Chondrocyte (in vitro differentiated cells): ENCODE results near the gene ASCC3. TPM values are rescaled to one million over a fixed set of nuclear protein-coding genes. Genes with fewer than 3 reads are reported as not detected.

ENCODE experiments used
- DNase-seq: peaks from one replicate; pipeline ENCODE4 v3.0.0; 2021; ENCODE audit warnings: mixed read lengths, low spot score
- H3K27ac Mint-ChIP-seq: one replicate; pipeline ENCODE4 v1.8.0; 2021; ENCODE audit warnings: mild to moderate bottlenecking, moderate library complexity, mixed read lengths; ENCODE audit not compliant: unreplicated experiment
- H3K27me3 Mint-ChIP-seq: 2 replicates; pipeline ENCODE4 v1.8.0; 2021; ENCODE audit warnings: low read depth, mixed read lengths
- H3K36me3 Mint-ChIP-seq: 2 replicates; pipeline ENCODE4 v1.8.0; 2021; ENCODE audit warnings: low read depth, mixed read lengths
- H3K4me1 Mint-ChIP-seq: 2 replicates; pipeline ENCODE4 v1.8.0; 2021; ENCODE audit warnings: low read depth, mild to moderate bottlenecking, mixed read lengths
- H3K4me3 Mint-ChIP-seq: one replicate; pipeline ENCODE4 v1.8.0; 2021; ENCODE audit warnings: mild to moderate bottlenecking, moderate library complexity, mixed read lengths; ENCODE audit not compliant: unreplicated experiment
- H3K9me3 Mint-ChIP-seq: 2 replicates; pipeline ENCODE4 v1.8.0; 2021; ENCODE audit warnings: low read depth, mixed read lengths
- CTCF ChIP-seq: fragments of 200-600 bp; sonication (generic); IDR thresholded peaks from 2 replicates; pipeline ENCODE4 v1.5.0; 2021; ENCODE audit warnings: antibody characterized with exemption, mild to moderate bottlenecking, moderate library complexity
- total RNA-seq: library from RNA; stranded (reverse); gene quantifications from 3 replicates; pipeline ENCODE4 v1.2.1, GENCODE V29; 2021

ASCC3 gene
- total RNA-seq, 1 donor from 2014 or later = 54.3 TPM

- no peak overlapping the region for H3K4me3 Mint-ChIP-seq
- peaks cover 36% of the 10 kb centered on the region for H3K4me1 Mint-ChIP-seq
- H3K9me3 Mint-ChIP-seq = no peaks in the 10 kb centered on the region
- H3K27me3 Mint-ChIP-seq = no peaks in the 10 kb centered on the region
- TF ChIP-seq CTCF = no peak
- H3K27ac Mint-ChIP-seq = no peak overlapping the region
- no peaks in the 10 kb centered on the region for H3K36me3 Mint-ChIP-seq
- DNase-seq = no peak
Measured at GRCh38 chr6:100730001-100730980, 150.8 kb downstream of the ASCC3 start.

- TF ChIP-seq CTCF = no peak
- Mint-ChIP-seq H3K9me3 (no peaks in the 10 kb centered on the region), H3K4me1 (peaks cover 48% of the 10 kb centered on the region), H3K36me3 (peaks cover 7% of the 10 kb centered on the region), H3K4me3 (no peak overlapping the region), H3K27ac (no peak overlapping the region), H3K27me3 (no peaks in the 10 kb centered on the region)
- no peak for DNase-seq
Measured at GRCh38 chr6:100726666-100727065, 154.5 kb downstream of the ASCC3 start.

- DNase-seq = no peak
- TF ChIP-seq CTCF = no peak
- Mint-ChIP-seq H3K36me3 (peaks cover 8% of the 10 kb centered on the region), H3K4me3 (no peak overlapping the region), H3K27me3 (no peaks in the 10 kb centered on the region), H3K4me1 (peaks cover 41% of the 10 kb centered on the region), H3K9me3 (no peaks in the 10 kb centered on the region), H3K27ac (no peak overlapping the region)
Measured at GRCh38 chr6:100724696-100725095, 156.4 kb downstream of the ASCC3 start.

GRCh38 chr6:100724222-100724621 is 156.9 kb downstream of the ASCC3 start:
- H3K9me3 Mint-ChIP-seq = no peaks in the 10 kb centered on the region

More at GRCh38 chr6:100724222-100724621, 156.9 kb downstream of the ASCC3 start:
- no peak overlapping the region for H3K4me3 Mint-ChIP-seq
- no peak for DNase-seq
- H3K4me1 Mint-ChIP-seq = peaks cover 41% of the 10 kb centered on the region
- H3K36me3 Mint-ChIP-seq = peaks cover 8% of the 10 kb centered on the region
- peak overlapping the region; percentile 15 for H3K27ac Mint-ChIP-seq
- TF ChIP-seq CTCF = peak; percentile 66
- H3K27me3 Mint-ChIP-seq = no peaks in the 10 kb centered on the region
